ENCODE data around the gene NFIB. TPM values are rescaled to one million over a fixed set of nuclear protein-coding genes. Genes with fewer than 3 reads are reported as not detected.

Gene NFIB
- total and polyA plus RNA-seq, 2 donors (not counting 1 experiment from before 2014, with no cell fraction given), result 29.3 to 36.3 TPM

GRCh38 chr9:14214065-14214684, 99.8 kb downstream of the NFIB start:
- H3K27me3 ChIP-seq (ENCODE audit: control insufficient read depth, insufficient read depth, low read length), result no peaks in the 10 kb centered on the region
- no peak overlapping the region for H3K4me2 ChIP-seq (ENCODE audit: extremely low read depth, insufficient read depth, low read length)
- H3K36me3 ChIP-seq (ENCODE audit: control insufficient read depth, insufficient read depth, low read length), result no peaks in the 10 kb centered on the region
- H3K9me3 ChIP-seq (ENCODE audit: control insufficient read depth, insufficient read depth, low read depth, low read length), result no peaks in the 10 kb centered on the region
- H3K9ac ChIP-seq (ENCODE audit: insufficient read depth, low read length), result no peak overlapping the region
- H3K4me3 ChIP-seq (replicated peaks in 1 of 4; ENCODE audit: control extremely low read depth in 1 of 4, insufficient read depth in 1 of 4, low read depth in 3 of 4, low read length in 4 of 4), result no peak overlapping the region
- no peak overlapping the region for H3K27ac ChIP-seq (ENCODE audit: insufficient read depth, low read length)
- no peak for TF ChIP-seq EZH2 (IDR thresholded peaks at IDR 0.05; ENCODE audit: low read length, missing control alignments)
- no peak for TF ChIP-seq CTCF (conservative IDR thresholded peaks at IDR 0.05 in 1 of 2, IDR thresholded peaks at IDR 0.05 in 1 of 2; ENCODE audit: low read depth in 1 of 2, low read length in 2 of 2)
- H2AFZ ChIP-seq (ENCODE audit: low read length), result no peak overlapping the region
- DNase-seq (ENCODE audit: low read depth in 2 of 2), result no peak
- H3K79me2 ChIP-seq (ENCODE audit: control insufficient read depth, insufficient read depth, low read length), result peaks cover 4% of the 10 kb centered on the region
- H3K4me1 ChIP-seq (ENCODE audit: control insufficient read depth, extremely low read depth, insufficient read depth, low read length), result peaks cover 5% of the 10 kb centered on the region
- H4K20me1 ChIP-seq (ENCODE audit: control insufficient read depth, extremely low read depth, insufficient read depth, low read length), result no peaks in the 10 kb centered on the region

GRCh38 chr9:14213504-14213903, 100.4 kb downstream of the NFIB start:
- no peak for DNase-seq (ENCODE audit: low read depth in 2 of 2)
- H3K4me3 ChIP-seq (replicated peaks in 1 of 4; ENCODE audit: control extremely low read depth in 1 of 4, insufficient read depth in 1 of 4, low read depth in 3 of 4, low read length in 4 of 4), result no peak overlapping the region
- no peaks in the 10 kb centered on the region for H4K20me1 ChIP-seq (ENCODE audit: control insufficient read depth, extremely low read depth, insufficient read depth, low read length)
- no peak overlapping the region for H2AFZ ChIP-seq (ENCODE audit: low read length)
- peaks cover 4% of the 10 kb centered on the region for H3K79me2 ChIP-seq (ENCODE audit: control insufficient read depth, insufficient read depth, low read length)
- no peak overlapping the region for H3K27ac ChIP-seq (ENCODE audit: insufficient read depth, low read length)
- H3K27me3 ChIP-seq (ENCODE audit: control insufficient read depth, insufficient read depth, low read length), result no peaks in the 10 kb centered on the region
- H3K36me3 ChIP-seq (ENCODE audit: control insufficient read depth, insufficient read depth, low read length), result no peaks in the 10 kb centered on the region
- H3K4me2 ChIP-seq (ENCODE audit: extremely low read depth, insufficient read depth, low read length), result no peak overlapping the region
- no peak for TF ChIP-seq CTCF (conservative IDR thresholded peaks at IDR 0.05 in 1 of 2, IDR thresholded peaks at IDR 0.05 in 1 of 2; ENCODE audit: low read depth in 1 of 2, low read length in 2 of 2)
- no peak for TF ChIP-seq EZH2 (IDR thresholded peaks at IDR 0.05; ENCODE audit: low read length, missing control alignments)
- H3K4me1 ChIP-seq (ENCODE audit: control insufficient read depth, extremely low read depth, insufficient read depth, low read length), result peaks cover 5% of the 10 kb centered on the region
- H3K9ac ChIP-seq (ENCODE audit: insufficient read depth, low read length), result no peak overlapping the region
- H3K9me3 ChIP-seq (ENCODE audit: control insufficient read depth, insufficient read depth, low read depth, low read length), result no peaks in the 10 kb centered on the region

GRCh38 chr9:14212697-14213420, 101.1 kb downstream of the NFIB start:
- TF ChIP-seq CTCF (conservative IDR thresholded peaks at IDR 0.05 in 1 of 2, IDR thresholded peaks at IDR 0.05 in 1 of 2; ENCODE audit: low read depth in 1 of 2, low read length in 2 of 2) (no peak), EZH2 (IDR thresholded peaks at IDR 0.05; ENCODE audit: low read length, missing control alignments) (no peak)
- Histone ChIP-seq H3K9ac (ENCODE audit: insufficient read depth, low read length) (no peak overlapping the region), H3K36me3 (ENCODE audit: control insufficient read depth, insufficient read depth, low read length) (no peaks in the 10 kb centered on the region), H3K9me3 (ENCODE audit: control insufficient read depth, insufficient read depth, low read depth, low read length) (no peaks in the 10 kb centered on the region), H3K27ac (ENCODE audit: insufficient read depth, low read length) (no peak overlapping the region), H3K27me3 (ENCODE audit: control insufficient read depth, insufficient read depth, low read length) (no peaks in the 10 kb centered on the region), H3K79me2 (ENCODE audit: control insufficient read depth, insufficient read depth, low read length) (peaks cover 4% of the 10 kb centered on the region), H3K4me2 (ENCODE audit: extremely low read depth, insufficient read depth, low read length) (no peak overlapping the region), H3K4me1 (ENCODE audit: control insufficient read depth, extremely low read depth, insufficient read depth, low read length) (peaks cover 5% of the 10 kb centered on the region), H4K20me1 (ENCODE audit: control insufficient read depth, extremely low read depth, insufficient read depth, low read length) (no peaks in the 10 kb centered on the region), H2AFZ (ENCODE audit: low read length) (no peak overlapping the region), H3K4me3 (replicated peaks in 1 of 4; ENCODE audit: control extremely low read depth in 1 of 4, insufficient read depth in 1 of 4, low read depth in 3 of 4, low read length in 4 of 4) (no peak overlapping the region)
- DNase-seq (ENCODE audit: low read depth in 2 of 2), result no peak
